Activated CD4-positive, alpha-beta T cell treated with anti-CD3 and anti-CD28 coated beads, Interleukin-2, amount 10 ng/mL, durations not matched to agents 7 days and 5 days (primary cell): ENCODE data around the gene CHML. TPM values are rescaled to one million over a fixed set of nuclear protein-coding genes. Genes with fewer than 3 reads are reported as not detected.

Experiments used
- CTCF ChIA-PET: fragments of 350-600 bp; sonication (Branson Sonifier 250); formaldehyde crosslinking; loops from one replicate; lab custom pipeline; 2021; ENCODE audit warnings: antibody characterized with exemption; lab: Charles Lee
- POLR2A ChIA-PET: fragments of 350-600 bp; sonication (Branson Sonifier 250); formaldehyde crosslinking; loops from one replicate; lab custom pipeline; 2021; ENCODE audit warnings: antibody characterized with exemption; lab: Charles Lee
- DNase-seq: peaks from one replicate; pipeline ENCODE4 v3.0.0-alpha.2; 2020
- H3K27ac Mint-ChIP-seq: one replicate; pipeline ENCODE4 v1.8.0; 2021; ENCODE audit warnings: mild to moderate bottlenecking, moderate library complexity, mixed read lengths
- H3K27me3 Mint-ChIP-seq: one replicate; pipeline ENCODE4 v1.8.0; 2021; ENCODE audit warnings: mixed read lengths
- H3K36me3 Mint-ChIP-seq: one replicate; pipeline ENCODE4 v1.8.0; 2021; ENCODE audit warnings: low read depth, mixed read lengths
- H3K4me1 Mint-ChIP-seq: one replicate; pipeline ENCODE4 v1.8.0; 2021; ENCODE audit warnings: mixed read lengths
- H3K4me3 Mint-ChIP-seq: one replicate; pipeline ENCODE4 v1.8.0; 2021; ENCODE audit warnings: mild to moderate bottlenecking, moderate library complexity, mixed read lengths
- H3K9me3 Mint-ChIP-seq: one replicate; pipeline ENCODE4 v1.8.0; 2021; ENCODE audit warnings: mixed read lengths
- total RNA-seq, 2 experiments: library from RNA; stranded (reverse); gene quantifications; one replicate each; pipeline ENCODE4 v1.2.3, GENCODE V29; 2021

The CHML gene
- total RNA-seq, 2 experiments from 2014 or later, result 13.0 to 16.3 TPM

DNA sequence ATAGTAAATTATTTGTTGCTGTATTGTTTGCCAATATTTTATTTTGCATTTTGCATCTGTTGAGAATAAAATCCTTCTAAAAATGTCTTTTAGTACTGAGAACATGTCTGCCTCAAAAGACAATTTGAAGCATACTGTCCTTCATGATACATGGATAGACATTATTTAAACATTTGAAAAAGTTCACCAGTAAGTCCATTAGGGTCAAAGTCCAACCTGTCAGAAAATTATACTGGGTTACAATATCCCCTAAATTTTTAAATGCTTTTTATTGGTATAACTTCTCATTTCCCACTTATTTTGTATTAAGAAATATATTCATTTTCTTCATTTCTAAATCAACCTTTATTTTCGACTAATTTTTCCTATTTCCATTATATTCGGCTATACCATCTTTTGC is 9.3 kb downstream of the CHML start:
- Mint-ChIP-seq H3K4me1 (peaks cover 36% of the 10 kb centered on the region), H3K27ac (no peak overlapping the region), H3K27me3 (no peaks in the 10 kb centered on the region), H3K9me3 (no peaks in the 10 kb centered on the region), H3K36me3 (peaks cover 28% of the 10 kb centered on the region), H3K4me3 (no peak overlapping the region)
- CTCF ChIA-PET, result no interaction called here
- no peak for DNase-seq
- POLR2A ChIA-PET, result no interaction called here

- no peaks in the 10 kb centered on the region for H3K27me3 Mint-ChIP-seq
- H3K9me3 Mint-ChIP-seq, result no peaks in the 10 kb centered on the region
- peaks cover 33% of the 10 kb centered on the region for H3K4me1 Mint-ChIP-seq
- peaks cover 25% of the 10 kb centered on the region for H3K36me3 Mint-ChIP-seq
- CTCF ChIA-PET, result no interaction called here
- no peak overlapping the region for H3K4me3 Mint-ChIP-seq
- DNase-seq, result no peak
- no peak overlapping the region for H3K27ac Mint-ChIP-seq
- POLR2A ChIA-PET, result no interaction called here
These were observed 9.7 kb downstream of the CHML start for GRCh38 chr1:241630476-241630875.

- Mint-ChIP-seq H3K27ac (no peak overlapping the region), H3K27me3 (no peaks in the 10 kb centered on the region), H3K9me3 (no peaks in the 10 kb centered on the region), H3K4me3 (no peak overlapping the region), H3K36me3 (peaks cover 20% of the 10 kb centered on the region), H3K4me1 (peaks cover 29% of the 10 kb centered on the region)
- DNase-seq, result no peak
- ChIA-PET POLR2A (no interaction called here), CTCF (no interaction called here)
These were observed 10.2 kb downstream of the CHML start for GRCh38 chr1:241630005-241630404.

DNA sequence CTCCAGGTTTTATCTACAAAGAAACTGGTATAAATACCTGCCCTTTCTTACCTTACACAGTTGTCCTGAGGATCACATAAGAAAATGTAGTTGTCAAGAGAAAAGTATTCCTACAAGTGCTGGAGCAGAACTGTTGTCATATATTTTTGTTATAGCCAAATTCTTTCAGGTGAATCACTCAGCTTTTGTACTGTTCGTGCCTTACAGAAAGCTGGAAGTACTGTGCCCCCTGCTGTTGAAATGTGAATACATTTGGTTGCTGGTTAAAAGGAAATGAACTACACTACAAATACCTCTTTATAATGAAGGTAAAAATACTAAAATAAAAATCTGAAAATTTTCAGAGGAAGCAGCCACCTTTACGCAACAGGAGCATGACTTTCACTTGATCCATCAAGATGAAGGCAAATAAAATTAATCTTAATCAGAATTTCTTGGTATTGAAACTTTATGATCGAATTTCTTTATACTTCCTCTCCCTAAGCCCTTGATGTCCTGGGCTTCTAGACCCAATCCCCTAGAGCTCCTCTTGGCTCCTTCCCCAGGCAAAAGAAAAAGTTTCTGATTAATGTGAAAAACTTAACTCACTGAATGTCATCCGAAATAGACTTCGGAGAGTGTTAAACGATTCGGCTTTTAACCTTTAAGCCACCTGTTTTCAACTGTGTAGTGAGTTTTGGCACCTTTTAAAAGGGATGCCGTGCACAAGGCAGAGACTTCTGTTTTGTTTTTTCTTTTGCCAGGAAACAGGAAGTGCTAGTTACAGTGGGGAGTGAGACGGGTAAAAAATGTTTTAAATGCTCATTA is 12.5 kb downstream of the CHML start:
- ChIA-PET POLR2A (no interaction called here), CTCF (interaction anchor here (0.5 to 1.7 kb wide), 7 partner anchors 9 to 1837 kb away, joined by 3 to 4 read pairs (median 3); no protein-coding TSS in a partner anchor)
- Mint-ChIP-seq H3K4me3 (peak overlapping the region; percentile 65), H3K27ac (peak overlapping the region; percentile 94), H3K27me3 (no peaks in the 10 kb centered on the region), H3K9me3 (no peaks in the 10 kb centered on the region), H3K36me3 (peaks cover 10% of the 10 kb centered on the region), H3K4me1 (peaks cover 23% of the 10 kb centered on the region)
- peak; percentile 74 for DNase-seq

- Mint-ChIP-seq H3K27me3 (no peaks in the 10 kb centered on the region), H3K9me3 (no peaks in the 10 kb centered on the region), H3K36me3 (no peaks in the 10 kb centered on the region), H3K4me3 (no peak overlapping the region), H3K4me1 (peaks cover 15% of the 10 kb centered on the region), H3K27ac (no peak overlapping the region)
- CTCF ChIA-PET, result no interaction called here
- DNase-seq, result no peak
- POLR2A ChIA-PET, result no interaction called here
These were observed 15.2 kb downstream of the CHML start for GRCh38 chr1:241624935-241625334.

- ChIA-PET CTCF (interaction anchor here (1.5 kb wide), 1 partner anchor 10 kb away, joined by 3 read pairs; no protein-coding TSS in a partner anchor), POLR2A (no interaction called here)
- no peak for DNase-seq
- Mint-ChIP-seq H3K4me1 (peaks cover 6% of the 10 kb centered on the region), H3K9me3 (no peaks in the 10 kb centered on the region), H3K4me3 (no peak overlapping the region), H3K36me3 (peaks cover 4% of the 10 kb centered on the region), H3K27me3 (no peaks in the 10 kb centered on the region), H3K27ac (no peak overlapping the region)
These were observed 17.5 kb downstream of the CHML start for GRCh38 chr1:241622669-241623068.

GRCh38 chr1:241617426-241617825 is 22.7 kb downstream of the CHML start:
- CTCF ChIA-PET, result interaction anchor here (1.2 to 1.5 kb wide), 3 partner anchors 9 to 18 kb away, joined by 3 to 5 read pairs (median 4); no protein-coding TSS in a partner anchor

GRCh38 chr1:241615043-241615974 is 24.9 kb downstream of the CHML start:
- POLR2A ChIA-PET, result no interaction called here

More at GRCh38 chr1:241617426-241617825, 22.7 kb downstream of the CHML start:
- Mint-ChIP-seq H3K4me1 (peaks cover 3% of the 10 kb centered on the region), H3K9me3 (no peaks in the 10 kb centered on the region), H3K4me3 (no peak overlapping the region), H3K36me3 (peaks cover 4% of the 10 kb centered on the region), H3K27ac (no peak overlapping the region), H3K27me3 (no peaks in the 10 kb centered on the region)
- POLR2A ChIA-PET, result no interaction called here
- no peak for DNase-seq

DNA sequence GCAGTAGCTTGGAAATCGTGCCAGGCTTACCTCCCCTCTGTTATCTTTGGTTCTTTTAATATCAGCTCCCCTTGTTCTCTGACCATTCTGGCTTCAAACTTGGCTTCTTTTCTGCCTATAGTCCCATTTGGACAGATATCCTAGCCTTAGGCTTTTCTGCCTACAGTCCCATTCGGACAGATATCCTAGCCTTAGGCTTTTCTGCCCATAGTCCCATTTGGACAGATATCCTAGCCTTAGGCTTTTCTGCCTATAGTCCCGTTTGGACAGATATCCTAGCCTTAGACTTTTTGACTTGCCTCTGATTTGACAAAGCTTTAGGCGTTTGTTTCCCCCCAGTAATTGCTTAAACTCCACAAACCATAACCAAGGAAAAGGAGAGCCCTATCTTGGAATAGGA is 25.6 kb downstream of the CHML start:
- no peak overlapping the region for H3K27ac Mint-ChIP-seq
- no peaks in the 10 kb centered on the region for H3K9me3 Mint-ChIP-seq
- peaks cover 3% of the 10 kb centered on the region for H3K36me3 Mint-ChIP-seq
- H3K27me3 Mint-ChIP-seq, result no peaks in the 10 kb centered on the region
- ChIA-PET POLR2A (no interaction called here), CTCF (no interaction called here)
- DNase-seq, result no peak
- H3K4me3 Mint-ChIP-seq, result no peak overlapping the region
- peaks cover 3% of the 10 kb centered on the region for H3K4me1 Mint-ChIP-seq

More at GRCh38 chr1:241615043-241615974, 24.9 kb downstream of the CHML start:
- H3K9me3 Mint-ChIP-seq, result no peaks in the 10 kb centered on the region
- CTCF ChIA-PET, result no interaction called here
- peaks cover 3% of the 10 kb centered on the region for H3K4me1 Mint-ChIP-seq
- no peak overlapping the region for H3K27ac Mint-ChIP-seq
- no peak overlapping the region for H3K4me3 Mint-ChIP-seq
- DNase-seq, result no peak
- peaks cover 4% of the 10 kb centered on the region for H3K36me3 Mint-ChIP-seq
- no peaks in the 10 kb centered on the region for H3K27me3 Mint-ChIP-seq

GRCh38 chr1:241614144-241614543 is 26.0 kb downstream of the CHML start:
- Mint-ChIP-seq H3K27ac (no peak overlapping the region), H3K4me1 (peaks cover 3% of the 10 kb centered on the region), H3K4me3 (no peak overlapping the region), H3K9me3 (no peaks in the 10 kb centered on the region), H3K36me3 (peaks cover 2% of the 10 kb centered on the region), H3K27me3 (no peaks in the 10 kb centered on the region)
- no peak for DNase-seq
- ChIA-PET CTCF (no interaction called here), POLR2A (no interaction called here)

GRCh38 chr1:241612533-241613477 is 27.4 kb downstream of the CHML start:
- POLR2A ChIA-PET, result no interaction called here
- Mint-ChIP-seq H3K4me1 (peaks cover 3% of the 10 kb centered on the region), H3K27ac (no peak overlapping the region), H3K9me3 (no peaks in the 10 kb centered on the region), H3K4me3 (no peak overlapping the region), H3K36me3 (no peaks in the 10 kb centered on the region), H3K27me3 (no peaks in the 10 kb centered on the region)
- CTCF ChIA-PET, result interaction anchor here (1.0 kb wide), 1 partner anchor 15 kb away, joined by 3 read pairs; no protein-coding TSS in a partner anchor
- DNase-seq, result no peak

DNA sequence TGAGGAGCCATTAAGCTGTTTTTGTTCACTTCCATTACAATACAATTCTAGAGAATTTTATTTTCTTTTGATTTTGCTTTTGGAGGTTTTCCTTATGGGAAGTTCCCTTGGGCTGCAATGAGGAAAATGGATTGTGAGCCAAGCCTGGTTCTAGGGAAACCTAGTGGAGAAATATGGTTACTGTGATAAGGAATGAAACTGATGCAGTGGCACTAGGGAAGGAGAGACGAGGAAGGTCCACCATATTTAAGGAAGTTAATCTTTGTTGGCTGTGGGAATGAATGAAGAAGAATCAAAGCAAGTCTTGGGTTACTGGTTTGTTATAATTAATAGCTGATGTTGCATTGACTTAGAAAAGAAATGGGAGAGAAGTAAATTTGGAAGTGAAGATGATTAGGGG is 28.4 kb downstream of the CHML start:
- DNase-seq, result no peak
- H3K4me3 Mint-ChIP-seq, result no peak overlapping the region
- CTCF ChIA-PET, result interaction anchor here (0.8 to 2.2 kb wide), 5 partner anchors 9 to 79 kb away, joined by 3 to 6 read pairs (median 4); partner anchors contain the start of gene KMO
- H3K36me3 Mint-ChIP-seq, result no peaks in the 10 kb centered on the region
- H3K27ac Mint-ChIP-seq, result no peak overlapping the region
- H3K27me3 Mint-ChIP-seq, result no peaks in the 10 kb centered on the region
- no peaks in the 10 kb centered on the region for H3K9me3 Mint-ChIP-seq
- peaks cover 3% of the 10 kb centered on the region for H3K4me1 Mint-ChIP-seq
- POLR2A ChIA-PET, result no interaction called here
